Activated naive CD8-positive, alpha-beta T cell treated with anti-CD3 and anti-CD28 coated beads, Interleukin-2, amount 10 ng/mL, durations not matched to agents 7 days and 5 days (primary cell): ENCODE measurements around the gene FLCN. TPM values are rescaled to one million over a fixed set of nuclear protein-coding genes. Genes with fewer than 3 reads are reported as not detected.
"Not testable (repeated sequence)": the region's sequence is repeated elsewhere in the genome, so short reads cannot be mapped to it uniquely, and the experiment has no call there.

Source experiments
- ATAC-seq: fragments of 150-1000 bp; cut with Tn5 transposase; one replicate; pipeline ENCODE4 v1.10.0; 2021; ENCODE audit warnings: low read depth, moderate library complexity
- POLR2A ChIA-PET: fragments of 350-600 bp; sonication (Branson Sonifier 250); formaldehyde crosslinking; loops from one replicate; lab custom pipeline; 2021; ENCODE audit warnings: antibody characterized with exemption; lab: Charles Lee
- DNase-seq: peaks from one replicate; pipeline ENCODE4 v3.0.0; 2021
- H3K27ac Mint-ChIP-seq: one replicate; pipeline ENCODE4 v1.8.0; 2022; ENCODE audit warnings: mild to moderate bottlenecking, mixed read lengths
- H3K27me3 Mint-ChIP-seq: one replicate; pipeline ENCODE4 v1.8.0; 2022; ENCODE audit warnings: mild to moderate bottlenecking, moderate library complexity, mixed read lengths
- H3K36me3 Mint-ChIP-seq: one replicate; pipeline ENCODE4 v1.8.0; 2021; ENCODE audit warnings: mild to moderate bottlenecking, mixed read lengths
- H3K4me1 Mint-ChIP-seq: one replicate; pipeline ENCODE4 v1.8.0; 2021; ENCODE audit warnings: mixed read lengths
- H3K4me3 Mint-ChIP-seq: one replicate; pipeline ENCODE4 v1.8.0; 2022; ENCODE audit warnings: mild to moderate bottlenecking, moderate library complexity, mixed read lengths
- H3K9me3 Mint-ChIP-seq: one replicate; pipeline ENCODE4 v1.8.0; 2021; ENCODE audit warnings: mixed read lengths
- total RNA-seq, 2 experiments: library from RNA; stranded (reverse); gene quantifications; one replicate each; pipeline ENCODE4 v1.2.3, GENCODE V29; 2021

Gene FLCN, protein sequence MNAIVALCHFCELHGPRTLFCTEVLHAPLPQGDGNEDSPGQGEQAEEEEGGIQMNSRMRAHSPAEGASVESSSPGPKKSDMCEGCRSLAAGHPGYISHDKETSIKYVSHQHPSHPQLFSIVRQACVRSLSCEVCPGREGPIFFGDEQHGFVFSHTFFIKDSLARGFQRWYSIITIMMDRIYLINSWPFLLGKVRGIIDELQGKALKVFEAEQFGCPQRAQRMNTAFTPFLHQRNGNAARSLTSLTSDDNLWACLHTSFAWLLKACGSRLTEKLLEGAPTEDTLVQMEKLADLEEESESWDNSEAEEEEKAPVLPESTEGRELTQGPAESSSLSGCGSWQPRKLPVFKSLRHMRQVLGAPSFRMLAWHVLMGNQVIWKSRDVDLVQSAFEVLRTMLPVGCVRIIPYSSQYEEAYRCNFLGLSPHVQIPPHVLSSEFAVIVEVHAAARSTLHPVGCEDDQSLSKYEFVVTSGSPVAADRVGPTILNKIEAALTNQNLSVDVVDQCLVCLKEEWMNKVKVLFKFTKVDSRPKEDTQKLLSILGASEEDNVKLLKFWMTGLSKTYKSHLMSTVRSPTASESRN
- total RNA-seq: 10 to 100 TPM; 49.2 to 53.0 TPM

DNA sequence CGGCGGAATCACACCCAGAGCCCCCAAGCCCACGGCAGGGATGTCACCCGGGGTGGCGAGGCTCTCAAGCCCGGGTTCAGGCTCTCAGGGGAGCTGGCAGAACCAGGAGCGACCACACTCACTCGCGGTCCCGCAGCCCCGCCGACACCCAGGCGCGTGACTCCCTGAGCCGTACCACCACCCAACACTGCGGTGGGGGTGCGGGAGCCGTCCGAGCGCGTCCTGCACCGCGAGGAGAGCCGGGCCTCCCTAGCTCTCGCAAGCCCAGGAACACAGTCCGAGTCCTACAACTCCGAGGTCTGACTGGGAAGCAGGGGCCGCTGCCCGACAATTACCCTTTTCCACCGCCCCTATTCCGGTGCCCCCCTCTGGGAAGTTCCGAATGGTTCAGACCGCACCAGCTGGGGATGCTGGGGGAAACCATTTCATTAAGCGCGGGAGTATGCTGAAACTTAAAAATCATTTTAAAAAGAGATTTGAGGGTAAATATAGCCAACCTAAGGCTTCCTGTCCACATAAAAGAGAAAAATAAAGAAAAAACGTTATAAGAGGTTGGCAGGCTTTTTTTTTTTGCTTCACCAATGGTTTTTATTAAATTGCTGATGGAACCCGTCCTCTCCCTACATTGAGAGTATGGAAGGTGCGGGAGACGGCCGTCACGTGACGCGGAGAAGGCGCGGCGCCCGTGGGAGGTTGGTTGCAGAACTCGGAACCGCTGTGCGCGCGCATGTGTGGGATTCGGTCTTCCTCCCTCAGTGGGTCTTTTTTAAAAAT lies at the start of gene FLCN:
TSS of gene FLCN (minus strand) at position 143 of the 774 bp plus-strand sequence. CDS start 9,031 bp downstream, outside the sequence.
- POLR2A ChIA-PET: interaction anchor here (0.7 to 3.5 kb wide), 12 partner anchors 36 to 117 kb away, joined by 3 to 17 read pairs (median 4); partner anchors contain the start of gene COPS3
- H3K27ac Mint-ChIP-seq: peak within 1 kb of the TSS; percentile 96
- no peaks in the 10 kb centered on the region for H3K36me3 Mint-ChIP-seq
- H3K4me3 Mint-ChIP-seq: peak within 1 kb of the TSS; percentile 96
- H3K4me1 Mint-ChIP-seq: peaks cover 22% of the 10 kb centered on the region
- H3K9me3 Mint-ChIP-seq: no peaks in the 10 kb centered on the region
- H3K27me3 Mint-ChIP-seq: no peaks in the 10 kb centered on the region
- peak; percentile 92 for DNase-seq
- ATAC-seq: peak; percentile 82

DNA sequence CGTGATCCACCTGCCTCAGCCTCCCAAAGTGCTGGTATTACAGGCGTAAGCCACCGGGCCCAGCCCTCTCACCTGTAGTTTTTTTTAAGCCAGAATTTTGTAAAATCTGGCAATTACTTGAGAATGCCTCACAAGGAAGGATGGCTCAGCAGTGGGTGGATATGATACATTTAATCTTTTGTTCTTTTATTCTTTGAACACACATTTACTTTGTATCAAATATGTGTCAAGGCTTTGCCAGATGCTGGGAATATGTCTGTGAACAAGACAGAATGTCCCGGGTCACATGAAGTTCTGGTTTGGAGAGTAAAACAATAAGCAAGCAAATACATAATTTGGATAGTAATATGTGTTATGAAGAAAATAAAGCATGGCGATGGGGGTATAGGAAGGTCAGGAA lies 49.0 kb upstream of the FLCN start:
- no peaks in the 10 kb centered on the region for H3K9me3 Mint-ChIP-seq
- DNase-seq (no peak), ATAC-seq (no peak)
- H3K4me1 Mint-ChIP-seq: peaks cover 4% of the 10 kb centered on the region
- peaks cover 2% of the 10 kb centered on the region for H3K27me3 Mint-ChIP-seq
- no peaks in the 10 kb centered on the region for H3K36me3 Mint-ChIP-seq
- POLR2A ChIA-PET: no interaction called here
- H3K27ac Mint-ChIP-seq: no peak overlapping the region
- no peak overlapping the region for H3K4me3 Mint-ChIP-seq

DNA sequence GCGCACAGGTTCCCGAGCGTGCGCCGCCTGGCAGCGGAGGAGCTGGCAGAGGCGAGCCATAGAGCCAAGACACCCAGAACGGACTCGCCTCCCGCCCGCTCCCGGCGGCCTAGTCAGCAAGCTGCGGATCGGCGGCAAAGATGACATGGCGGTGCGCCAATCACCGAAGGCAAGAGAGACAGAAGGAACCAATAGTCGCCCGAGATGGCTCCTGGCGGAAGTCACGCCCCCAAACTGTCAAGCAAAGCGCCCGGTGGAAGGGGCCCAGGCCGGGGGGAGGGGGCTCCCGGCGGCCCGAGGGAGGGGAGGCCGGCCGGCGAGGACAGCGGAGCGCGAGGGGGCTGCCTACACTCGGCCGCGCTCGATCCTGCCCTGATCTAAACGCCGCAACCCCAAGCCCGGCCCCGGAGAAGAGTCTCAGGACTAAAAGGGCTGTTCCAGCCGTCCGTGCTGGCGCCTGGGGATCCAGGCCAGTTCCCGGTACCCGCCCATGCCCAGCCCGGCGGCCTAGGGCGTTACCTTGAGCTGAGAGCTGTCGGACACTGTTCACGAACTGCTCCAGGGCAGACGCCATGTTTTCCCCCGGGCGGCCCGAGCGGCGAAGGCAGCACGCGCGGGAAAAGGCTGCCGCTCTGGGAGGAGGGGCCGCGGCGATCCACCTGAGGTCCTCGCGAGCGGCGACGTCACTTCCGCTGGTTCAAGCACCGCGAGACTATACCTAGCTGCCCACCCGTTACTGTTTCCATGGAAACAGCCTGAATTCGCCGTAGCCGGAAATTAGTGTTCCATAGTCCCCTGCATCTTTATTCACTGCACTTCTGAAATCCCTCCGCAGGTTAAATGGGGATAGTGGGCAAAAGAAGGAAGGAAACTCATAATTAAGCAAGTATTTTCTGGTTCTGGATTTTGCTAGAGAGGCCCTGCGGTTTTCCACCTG lies 43.9 kb upstream of the FLCN start, which contains the start of gene COPS3:
TSS of gene COPS3 (minus strand) at position 634 of the 937 bp plus-strand sequence. CDS start at position 574, 60 bp downstream.
- POLR2A ChIA-PET: interaction anchor here (0.6 to 3.0 kb wide), 7 partner anchors 20 to 102 kb away, joined by 3 to 52 read pairs (median 4); partner anchors contain the start of genes FLCN and PLD6
- Mint-ChIP-seq H3K4me1 (peaks cover 20% of the 10 kb centered on the region), H3K27me3 (peaks cover 2% of the 10 kb centered on the region), H3K36me3 (peaks cover 3% of the 10 kb centered on the region), H3K9me3 (no peaks in the 10 kb centered on the region), H3K27ac (peak within 1 kb of the TSS; percentile 95), H3K4me3 (peak within 1 kb of the TSS; percentile 91)
- ATAC-seq: peak; percentile 93
- DNase-seq: peak; percentile 97

DNA sequence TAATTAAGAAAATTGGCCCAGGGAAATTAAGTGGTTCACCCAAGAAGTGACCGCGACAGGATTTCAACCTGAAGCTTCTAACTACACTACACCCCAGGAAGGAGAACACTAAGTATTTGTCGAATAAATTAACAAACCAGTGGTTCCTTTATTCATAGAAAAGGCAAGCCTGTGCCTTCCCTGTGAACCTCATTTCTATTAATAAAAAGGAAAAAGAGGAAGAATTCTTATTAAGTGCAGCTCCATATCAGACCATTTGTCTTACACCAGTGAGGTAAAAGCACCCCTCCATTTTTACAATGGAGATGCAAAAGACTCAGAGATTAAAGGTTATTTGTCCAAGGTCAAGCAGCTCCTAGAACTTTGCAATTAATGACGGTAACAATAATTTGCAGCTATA lies 42.3 kb upstream of the FLCN start:
- peak overlapping the region; percentile 91 for H3K4me3 Mint-ChIP-seq
- H3K27me3 Mint-ChIP-seq: peaks cover 2% of the 10 kb centered on the region
- peaks cover 23% of the 10 kb centered on the region for H3K4me1 Mint-ChIP-seq
- H3K36me3 Mint-ChIP-seq: peaks cover 7% of the 10 kb centered on the region
- peak overlapping the region; percentile 95 for H3K27ac Mint-ChIP-seq
- ATAC-seq (no peak), DNase-seq (no peak)
- no peaks in the 10 kb centered on the region for H3K9me3 Mint-ChIP-seq
- POLR2A ChIA-PET: interaction anchor here (2.6 to 3.0 kb wide), 3 partner anchors 22 to 42 kb away, joined by 17 to 52 read pairs (median 23); partner anchors contain the start of gene FLCN

DNA sequence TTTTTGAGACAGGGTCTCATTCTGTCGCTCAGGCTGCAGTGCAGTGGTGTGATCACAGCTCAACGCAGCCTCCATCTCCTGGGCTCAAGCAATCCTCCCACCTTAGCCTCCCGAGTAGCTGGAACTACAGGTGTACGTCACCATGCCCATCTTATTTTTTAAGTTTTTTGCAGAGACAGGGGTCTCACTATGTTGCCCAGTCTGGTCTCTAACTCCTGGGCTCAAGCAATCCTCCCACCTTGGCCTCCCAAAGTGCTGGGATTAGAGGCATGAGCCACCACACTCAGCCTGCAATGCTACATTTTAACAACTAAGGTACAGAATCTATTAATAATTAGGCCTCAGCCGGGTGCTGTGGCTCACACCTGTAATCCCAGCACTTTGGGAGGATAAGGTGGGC lies 40.5 kb upstream of the FLCN start:
- H3K36me3 Mint-ChIP-seq, DNase-seq, H3K4me3 Mint-ChIP-seq, H3K9me3 Mint-ChIP-seq, ATAC-seq, H3K27me3 Mint-ChIP-seq, POLR2A ChIA-PET, H3K27ac Mint-ChIP-seq: not testable (repeated sequence)
- H3K4me1 Mint-ChIP-seq: peaks cover 23% of the 10 kb centered on the region

DNA sequence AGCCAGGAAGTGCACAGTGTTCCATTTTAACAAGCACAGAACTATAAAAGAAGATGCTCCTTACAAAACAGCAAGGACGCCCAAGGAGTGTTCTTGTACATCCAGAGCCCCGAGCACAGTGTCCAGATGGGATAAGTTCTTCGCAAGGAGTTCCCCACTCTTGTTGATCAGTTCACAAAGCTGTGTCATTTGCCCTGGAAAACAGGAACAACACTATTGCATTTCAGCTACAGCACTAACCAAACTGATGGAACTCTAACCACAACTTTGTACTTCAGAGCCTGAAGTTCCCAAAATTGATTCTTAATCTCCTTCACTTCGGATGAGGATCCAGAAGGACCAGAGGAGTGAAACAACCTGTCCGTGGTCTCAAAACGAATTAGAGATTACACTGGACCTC lies 39.0 kb upstream of the FLCN start:
- no peak overlapping the region for H3K27ac Mint-ChIP-seq
- H3K9me3 Mint-ChIP-seq: no peaks in the 10 kb centered on the region

DNA sequence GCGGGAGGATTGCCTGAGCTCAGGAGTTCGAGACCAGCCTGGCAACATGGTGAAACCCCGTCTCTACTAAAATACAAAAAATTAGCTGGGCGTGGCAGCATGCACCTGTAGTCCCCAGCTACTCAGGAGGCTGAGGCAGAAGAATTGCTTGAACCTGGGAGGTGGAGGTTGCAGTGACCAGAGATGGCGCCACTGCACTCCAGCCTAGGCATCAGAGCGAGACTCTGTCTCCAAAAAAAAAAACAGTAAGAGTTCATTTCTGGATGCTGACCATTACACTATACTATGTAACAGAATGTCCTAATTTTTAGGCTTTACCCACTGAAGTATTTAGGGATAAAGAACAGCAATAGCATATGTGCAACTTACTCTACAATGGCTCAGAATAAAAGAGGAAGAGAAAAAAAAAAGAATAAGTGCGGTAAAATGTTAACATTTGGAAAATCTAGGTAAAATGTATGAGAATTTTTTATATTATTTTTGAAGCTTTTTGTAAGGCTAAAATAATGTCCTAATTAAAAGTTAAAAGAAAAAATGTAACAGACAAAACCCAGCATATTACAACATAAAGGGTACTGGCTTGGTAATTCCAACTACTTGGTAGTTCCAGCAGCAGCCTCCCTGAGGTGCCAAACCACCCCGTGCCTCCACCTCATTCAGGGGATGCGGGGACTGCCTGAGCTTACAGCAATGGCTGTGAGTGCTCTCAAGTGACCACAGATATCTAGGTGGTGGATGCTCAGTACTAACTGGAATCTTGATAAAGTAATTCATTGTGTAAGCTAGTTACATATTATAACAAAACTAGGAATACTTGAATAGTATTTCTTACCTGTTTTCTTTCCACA lies 33.2 kb upstream of the FLCN start:
- Mint-ChIP-seq H3K9me3 (no peaks in the 10 kb centered on the region), H3K27me3 (no peaks in the 10 kb centered on the region), H3K4me1 (peaks cover 4% of the 10 kb centered on the region), H3K4me3 (no peak overlapping the region), H3K27ac (no peak overlapping the region), H3K36me3 (peaks cover 20% of the 10 kb centered on the region)
- ATAC-seq: no peak
- POLR2A ChIA-PET: no interaction called here
- peak; percentile 35 for DNase-seq

More for the DNA sequence above, 39.0 kb upstream of the FLCN start:
- POLR2A ChIA-PET: no interaction called here
- DNase-seq: no peak
- peaks cover 19% of the 10 kb centered on the region for H3K4me1 Mint-ChIP-seq
- peaks cover 9% of the 10 kb centered on the region for H3K36me3 Mint-ChIP-seq
- no peaks in the 10 kb centered on the region for H3K27me3 Mint-ChIP-seq
- ATAC-seq: no peak
- H3K4me3 Mint-ChIP-seq: no peak overlapping the region

DNA sequence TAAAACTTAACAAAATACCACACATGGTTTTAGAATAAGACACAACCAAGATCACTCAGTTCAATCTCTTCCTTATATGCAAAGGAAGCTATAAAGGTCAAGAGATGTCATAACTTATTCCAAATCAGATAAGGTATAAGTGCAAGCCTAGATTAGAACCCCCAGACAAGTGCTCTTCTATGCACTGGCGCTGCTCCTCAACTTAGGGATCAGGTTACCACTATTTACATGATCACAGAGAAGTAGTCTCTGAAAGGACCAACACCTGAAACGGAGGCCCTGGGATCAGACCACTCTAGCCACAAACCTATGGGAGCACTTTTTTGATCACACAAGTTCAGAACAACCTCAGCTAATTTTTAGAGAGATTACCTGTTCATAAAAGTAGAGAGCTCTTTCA lies 27.5 kb upstream of the FLCN start:
- ATAC-seq: no peak
- Mint-ChIP-seq H3K4me1 (peaks cover 1% of the 10 kb centered on the region), H3K27me3 (no peaks in the 10 kb centered on the region), H3K4me3 (no peak overlapping the region), H3K27ac (no peak overlapping the region), H3K36me3 (peaks cover 29% of the 10 kb centered on the region), H3K9me3 (no peaks in the 10 kb centered on the region)
- DNase-seq: no peak
- POLR2A ChIA-PET: no interaction called here

DNA sequence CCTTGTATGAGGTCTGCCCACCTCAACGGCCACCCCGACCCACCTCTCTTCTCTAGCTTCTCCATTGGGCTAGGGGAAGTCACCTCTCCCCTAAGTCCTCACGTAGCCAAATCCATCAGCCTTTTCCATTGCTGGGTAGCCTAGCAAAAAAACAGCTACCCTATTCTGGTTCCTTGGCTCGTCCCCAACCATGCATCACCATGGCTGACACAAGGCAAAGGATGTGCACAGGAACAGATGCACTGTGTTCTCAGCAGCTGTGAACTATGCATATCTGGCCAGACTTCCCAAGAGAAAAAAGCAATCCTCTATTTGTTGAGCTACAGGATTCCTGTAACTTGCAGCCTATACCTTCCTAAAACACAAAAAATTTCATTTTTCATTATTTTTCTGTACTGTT lies 22.0 kb upstream of the FLCN start:
- no peaks in the 10 kb centered on the region for H3K9me3 Mint-ChIP-seq
- H3K4me1 Mint-ChIP-seq: no peaks in the 10 kb centered on the region
- peaks cover 36% of the 10 kb centered on the region for H3K36me3 Mint-ChIP-seq
- H3K27me3 Mint-ChIP-seq: no peaks in the 10 kb centered on the region
- POLR2A ChIA-PET: no interaction called here
- DNase-seq: no peak
- no peak for ATAC-seq
- no peak overlapping the region for H3K4me3 Mint-ChIP-seq
- H3K27ac Mint-ChIP-seq: no peak overlapping the region

DNA sequence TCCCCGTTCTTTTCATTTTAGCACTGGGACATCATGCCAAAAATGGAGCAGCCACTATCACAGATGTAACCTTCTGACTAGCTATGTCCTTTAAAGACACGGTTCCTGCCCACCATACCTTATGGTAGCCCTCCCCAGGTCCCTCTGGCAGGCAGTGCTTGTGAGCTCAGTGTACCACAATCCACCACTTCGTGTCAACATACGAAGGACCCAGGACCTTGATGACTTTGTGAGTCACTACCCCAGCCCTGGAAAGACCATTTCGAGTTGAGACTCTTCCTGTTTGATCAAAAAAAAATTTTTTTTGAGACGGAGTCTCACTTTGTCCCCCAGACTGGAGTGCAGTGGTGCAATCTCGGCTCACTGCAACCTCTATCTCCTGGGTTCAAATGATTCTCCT lies 21.0 kb upstream of the FLCN start:
- H3K9me3 Mint-ChIP-seq: no peaks in the 10 kb centered on the region
- H3K36me3 Mint-ChIP-seq: peaks cover 36% of the 10 kb centered on the region
- H3K27ac Mint-ChIP-seq: no peak overlapping the region
- H3K4me3 Mint-ChIP-seq: no peak overlapping the region
- no peak for DNase-seq
- H3K27me3 Mint-ChIP-seq: no peaks in the 10 kb centered on the region
- POLR2A ChIA-PET: no interaction called here
- ATAC-seq: no peak
- H3K4me1 Mint-ChIP-seq: peaks cover 3% of the 10 kb centered on the region

DNA sequence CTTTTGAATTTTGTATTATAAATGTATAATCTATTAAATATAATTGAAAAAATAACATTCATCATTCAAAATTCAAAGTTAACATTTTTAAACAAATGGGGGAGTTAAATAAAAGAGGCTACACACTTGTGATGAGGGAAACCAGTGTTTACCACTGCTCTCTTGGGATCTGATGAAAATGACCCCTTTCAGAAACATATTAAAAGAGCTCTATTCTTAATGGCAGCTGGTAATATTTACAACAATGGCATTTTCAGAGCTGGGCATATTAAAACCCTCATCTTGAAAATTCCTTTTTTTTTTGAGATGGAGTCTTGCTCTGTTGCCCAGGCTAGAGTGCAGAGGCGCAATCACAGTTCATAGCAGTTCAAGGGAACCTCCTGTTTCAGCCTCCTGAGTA lies 19.3 kb upstream of the FLCN start:
- no peaks in the 10 kb centered on the region for H3K27me3 Mint-ChIP-seq
- no peak overlapping the region for H3K27ac Mint-ChIP-seq
- POLR2A ChIA-PET: no interaction called here
- ATAC-seq (no peak), DNase-seq (no peak)
- no peak overlapping the region for H3K4me3 Mint-ChIP-seq
- peaks cover 3% of the 10 kb centered on the region for H3K4me1 Mint-ChIP-seq
- peaks cover 35% of the 10 kb centered on the region for H3K36me3 Mint-ChIP-seq
- H3K9me3 Mint-ChIP-seq: no peaks in the 10 kb centered on the region

DNA sequence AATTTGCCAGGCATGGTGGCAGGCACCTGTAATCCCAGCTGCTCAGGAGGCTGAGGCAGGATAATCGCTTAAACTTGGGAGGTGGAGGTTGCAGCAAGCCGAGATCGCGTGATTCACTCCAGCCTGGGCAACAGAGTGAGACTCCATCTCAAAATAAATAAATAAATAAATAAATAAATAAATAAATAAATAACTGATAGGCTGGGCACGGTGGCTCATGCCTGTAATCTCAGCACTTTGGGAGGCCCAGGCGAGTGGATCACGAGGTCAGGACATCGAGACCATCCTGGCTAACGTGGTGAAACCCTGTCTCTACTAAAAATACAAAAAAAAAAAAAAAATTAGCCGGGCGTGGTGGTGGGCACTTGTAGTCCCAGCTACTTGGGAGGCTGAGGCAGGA lies 18.7 kb upstream of the FLCN start:
- peaks cover 35% of the 10 kb centered on the region for H3K36me3 Mint-ChIP-seq
- POLR2A ChIA-PET, H3K4me3 Mint-ChIP-seq, ATAC-seq, H3K4me1 Mint-ChIP-seq, DNase-seq, H3K27me3 Mint-ChIP-seq, H3K27ac Mint-ChIP-seq, H3K9me3 Mint-ChIP-seq: not testable (repeated sequence)
